Activated CD4-positive, CD25-positive, alpha-beta regulatory T cell treated with anti-CD3 and anti-CD28 coated beads, Interleukin-2, amount 50 U/mL, for 72 hours (primary cell): ENCODE results near the gene GARNL3.

Experiments used
- DNase-seq: peaks from one replicate; pipeline ENCODE4 v3.0.0; 2021

GARNL3 gene

GRCh38 chr9:127316586-127317323 lies 52.2 kb downstream of the GARNL3 start:
- DNase-seq: no peak

DNA sequence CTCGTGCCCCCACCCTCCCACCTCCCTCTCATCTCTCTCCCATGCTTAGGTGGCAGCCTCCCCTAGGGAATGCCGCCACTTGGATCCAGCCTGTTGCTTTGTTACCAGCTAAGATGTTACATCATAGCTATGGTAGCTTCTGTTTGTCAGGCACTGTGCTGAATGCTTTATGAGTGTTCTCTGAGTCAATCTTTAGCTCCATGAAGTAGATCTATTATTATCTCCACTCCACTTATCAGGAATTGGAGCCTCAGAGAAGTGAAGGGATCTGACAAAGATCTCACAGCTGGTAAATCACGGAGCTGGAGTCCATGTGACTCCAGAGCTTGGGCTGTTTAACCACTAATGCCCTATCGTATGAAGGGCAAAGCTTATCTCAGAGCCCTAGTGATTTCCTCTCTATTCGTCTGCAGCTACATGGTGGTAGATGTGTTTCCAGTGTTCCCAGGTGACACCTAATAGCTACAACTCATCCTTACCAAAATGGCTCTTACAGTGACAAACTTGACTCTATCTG lies 54.1 kb downstream of the GARNL3 start:
- DNase-seq: no peak

GRCh38 chr9:127319366-127320114 lies 55.0 kb downstream of the GARNL3 start:
- DNase-seq: no peak

DNA sequence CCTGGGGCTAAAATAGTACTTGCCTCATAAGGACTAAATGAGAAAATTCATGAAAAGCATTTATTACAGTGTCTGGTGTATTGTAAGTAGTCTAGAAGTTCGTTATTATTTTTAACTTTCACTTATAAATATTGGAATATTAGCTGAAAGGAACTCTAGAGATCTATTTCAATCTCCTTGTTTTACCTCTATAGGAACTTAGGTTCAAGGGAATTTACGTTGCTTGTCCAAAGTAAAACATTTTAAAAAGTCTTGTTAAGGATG lies 55.5 kb downstream of the GARNL3 start:
- no peak for DNase-seq

GRCh38 chr9:127323393-127323792 lies 58.8 kb downstream of the GARNL3 start:
- no peak for DNase-seq

DNA sequence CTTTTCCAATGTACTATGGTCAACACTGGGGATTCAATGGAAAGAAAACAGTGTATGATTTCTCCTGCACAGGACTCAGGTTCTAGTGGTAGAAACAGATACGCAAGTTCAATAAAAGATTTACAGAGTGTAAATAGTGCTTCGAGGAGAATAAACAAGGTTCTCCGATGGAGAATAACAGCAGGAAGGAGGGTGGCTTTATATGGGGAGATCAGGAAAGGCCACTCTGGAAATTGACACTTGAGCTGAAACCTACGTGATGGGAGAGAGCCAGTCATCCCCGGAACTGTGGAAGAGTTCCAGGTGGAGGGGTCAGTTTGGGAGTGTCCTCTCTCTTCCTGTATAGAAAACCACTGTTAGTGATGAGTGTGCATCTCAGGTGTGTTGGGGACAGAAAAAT lies 65.9 kb downstream of the GARNL3 start:
- DNase-seq: no peak

DNA sequence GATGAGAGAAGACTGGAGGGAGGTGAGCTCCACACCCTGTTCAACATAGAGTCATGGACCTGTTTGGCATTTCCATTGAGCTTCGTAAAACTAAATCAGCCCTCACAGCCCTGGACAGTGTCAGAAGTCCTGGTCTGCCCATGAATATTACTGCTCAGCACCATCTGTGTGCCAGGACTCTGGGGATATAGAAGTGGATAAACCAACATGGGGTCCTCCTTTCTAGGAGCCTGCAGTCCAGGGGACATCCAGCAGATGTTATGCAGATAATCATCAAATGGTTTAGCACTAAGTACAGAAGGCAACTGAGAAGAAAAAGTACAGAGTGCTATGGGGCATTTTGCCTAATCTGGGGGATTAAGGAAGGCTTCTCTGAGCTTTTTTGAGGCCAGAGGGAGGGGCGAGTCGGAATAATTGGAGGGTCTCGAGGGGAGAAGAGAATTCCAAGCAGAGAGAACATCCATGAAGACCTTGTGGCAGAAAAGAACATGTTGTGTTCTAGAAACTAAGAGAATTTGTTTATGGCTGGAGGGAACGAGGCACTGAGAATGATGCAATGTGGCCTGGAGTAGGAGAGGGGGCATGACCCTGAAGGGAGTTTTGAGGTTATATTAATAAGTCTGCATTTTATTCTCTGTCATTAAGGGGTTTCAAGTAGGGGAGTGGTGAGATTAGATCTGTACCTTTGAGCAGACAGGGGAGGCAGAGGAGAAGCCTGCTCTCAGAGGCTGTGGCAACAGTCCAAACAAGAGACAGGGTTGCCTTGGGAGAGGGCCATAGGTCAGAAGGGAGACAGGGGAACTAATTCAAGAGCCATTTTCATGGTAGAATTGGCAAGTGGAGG lies 68.9 kb downstream of the GARNL3 start:
- no peak for DNase-seq

GRCh38 chr9:127334725-127335124 lies 70.2 kb downstream of the GARNL3 start:
- DNase-seq: no peak

DNA sequence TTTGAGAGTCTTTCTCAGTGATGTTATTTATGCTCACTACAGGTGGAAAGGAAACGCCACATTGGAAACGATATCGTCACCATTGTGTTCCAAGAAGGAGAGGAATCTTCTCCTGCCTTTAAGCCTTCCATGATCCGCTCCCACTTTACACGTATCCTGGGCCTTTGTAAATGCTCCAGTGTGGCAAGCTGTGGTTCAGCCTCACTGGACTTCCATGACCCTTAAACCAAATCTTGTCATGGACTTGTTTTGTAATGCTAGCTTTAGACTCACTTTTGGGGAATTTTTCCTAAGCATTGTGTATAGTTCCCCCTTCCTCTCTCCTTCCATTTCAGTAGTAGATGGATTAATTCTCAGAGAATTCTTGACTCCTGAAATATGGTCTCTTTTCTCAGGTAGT lies 71.5 kb downstream of the GARNL3 start:
- no peak for DNase-seq

DNA sequence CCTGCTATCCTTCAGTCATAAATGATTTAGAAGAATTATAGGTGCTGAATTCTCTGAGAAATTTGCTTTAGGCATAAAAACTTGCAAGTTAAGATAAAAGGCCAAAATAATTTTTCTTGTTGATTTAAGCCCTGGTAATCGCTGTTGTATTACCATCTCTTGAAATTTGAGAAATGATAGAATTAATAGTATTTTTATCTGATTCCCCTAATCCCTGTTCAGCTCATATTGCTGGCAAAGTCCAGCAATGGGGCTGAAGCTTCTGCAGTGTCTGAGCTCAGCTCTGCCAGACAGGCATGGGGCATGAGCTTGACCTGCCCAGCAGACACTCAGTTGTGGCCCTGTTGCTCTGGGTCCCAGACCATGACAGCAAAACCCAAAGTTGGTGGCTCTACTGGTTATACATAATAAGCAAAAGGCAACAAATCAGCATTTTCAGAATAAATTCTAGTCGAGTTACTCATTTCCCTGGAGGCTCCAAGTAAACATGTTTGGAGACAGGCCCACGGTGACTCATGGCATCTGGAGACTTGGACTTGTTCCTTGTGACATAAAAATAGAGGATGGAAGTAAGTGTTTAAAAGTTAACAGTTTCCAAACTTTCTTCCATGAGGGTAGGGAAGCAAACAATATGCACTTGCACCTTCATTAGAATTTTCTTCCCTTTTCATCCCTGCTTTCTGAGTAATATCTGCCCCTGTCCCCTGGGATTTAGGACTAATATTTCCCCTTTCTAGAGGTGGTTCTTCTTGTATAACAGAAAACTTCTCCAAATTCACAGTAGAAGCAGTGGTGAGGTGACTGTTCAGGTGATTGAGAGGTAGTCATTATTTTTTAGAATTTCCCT lies 72.2 kb downstream of the GARNL3 start:
- no peak for DNase-seq

GRCh38 chr9:127340721-127341120 lies 76.1 kb downstream of the GARNL3 start:
- DNase-seq: no peak

DNA sequence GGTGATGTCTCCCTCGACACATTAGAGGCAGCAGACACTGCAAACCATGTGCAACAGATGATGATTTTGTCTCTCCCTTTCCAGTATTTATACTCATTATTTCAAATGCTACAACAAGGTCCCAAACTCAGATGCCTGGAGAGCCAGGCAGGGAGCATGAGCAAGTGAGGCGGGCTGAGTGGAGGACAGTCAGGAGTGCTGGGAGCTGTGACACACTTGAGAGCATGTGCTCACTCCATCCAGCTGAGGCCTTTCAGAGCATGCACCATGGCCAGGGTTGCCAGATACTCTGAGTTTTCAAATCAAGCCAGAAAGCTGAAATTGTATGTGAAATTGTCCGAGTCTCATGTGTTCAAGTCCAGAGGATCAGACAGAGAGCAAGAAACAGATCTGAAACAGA lies 76.6 kb downstream of the GARNL3 start:
- no peak for DNase-seq

GRCh38 chr9:127344368-127345000 lies 79.9 kb downstream of the GARNL3 start:
- no peak for DNase-seq

- no peak for DNase-seq
Observed at GRCh38 chr9:127345566-127345965, 81.0 kb downstream of the GARNL3 start.

- DNase-seq: no peak
Observed at GRCh38 chr9:127346584-127346983, 82.0 kb downstream of the GARNL3 start.

DNA sequence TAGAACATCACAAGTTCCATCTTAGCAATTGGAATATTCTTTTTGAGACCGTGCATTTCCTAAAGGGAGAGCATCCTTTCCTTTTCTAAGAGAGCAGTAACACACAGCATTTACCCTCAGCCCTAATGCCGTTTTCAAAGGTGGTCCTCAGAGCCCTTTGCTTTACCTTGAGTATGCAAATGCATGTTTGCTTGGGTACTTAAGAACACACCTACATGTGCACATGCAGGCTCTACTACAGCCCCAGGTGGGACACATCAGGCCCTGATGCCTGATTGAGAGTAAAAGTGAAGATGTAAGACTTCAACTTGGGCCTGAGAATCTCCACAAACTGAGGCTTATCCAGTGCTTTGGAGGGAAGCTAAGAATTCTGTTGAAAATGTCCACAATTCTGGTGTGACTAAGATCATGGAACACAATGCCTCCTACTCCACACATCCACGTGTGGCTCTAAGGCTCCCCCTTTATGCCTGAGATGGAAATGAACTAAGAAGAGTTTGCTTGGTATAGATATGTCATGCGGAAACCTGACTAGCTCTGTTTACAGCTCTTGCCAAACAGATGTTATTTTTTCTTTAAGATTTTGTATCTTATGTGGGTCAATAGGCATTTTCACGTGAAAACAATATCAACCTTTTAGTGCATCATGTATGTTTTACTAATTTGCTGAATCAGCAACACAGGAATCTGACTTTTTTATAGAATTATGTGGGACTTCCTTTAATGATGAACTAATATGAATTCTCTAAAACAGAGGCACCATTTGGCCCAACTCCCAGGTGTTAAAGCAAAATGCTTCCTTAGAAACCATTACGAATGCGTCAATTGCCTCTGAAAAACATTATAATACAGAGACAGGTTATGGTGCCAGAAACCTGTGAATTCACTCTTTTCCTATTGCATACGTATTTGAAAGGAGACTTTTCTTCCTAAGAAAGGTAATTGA lies 83.5 kb downstream of the GARNL3 start:
- no peak for DNase-seq

- no peak for DNase-seq
Observed at GRCh38 chr9:127349483-127350113, 85.0 kb downstream of the GARNL3 start.

- no peak for DNase-seq
Observed at GRCh38 chr9:127351182-127352166, 86.9 kb downstream of the GARNL3 start.

DNA sequence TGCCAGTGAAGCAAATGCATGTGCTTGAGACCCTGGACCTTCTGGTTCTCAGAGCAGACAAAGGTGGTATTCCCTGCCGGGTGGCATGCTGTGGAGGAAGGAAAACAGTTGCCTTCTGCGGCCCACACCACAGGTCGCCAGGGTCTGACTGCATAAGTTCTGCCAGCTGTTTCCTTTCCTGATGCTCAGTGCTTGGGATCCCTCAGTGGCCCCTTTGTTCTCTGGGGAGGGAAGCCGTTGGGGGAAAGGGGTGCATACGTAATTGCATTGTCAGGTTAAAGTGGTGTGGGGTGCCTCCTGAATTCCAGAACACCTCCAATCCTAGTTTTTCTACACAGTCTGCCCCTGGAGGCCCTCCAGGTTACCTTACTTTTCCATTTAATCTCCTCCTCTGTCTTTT lies 89.3 kb downstream of the GARNL3 start:
- no peak for DNase-seq
